GM19025 (cell line): ENCODE results near the gene ADISSP.
"Not testable (repeated sequence)": the region's sequence is repeated elsewhere in the genome, so short reads cannot be mapped to it uniquely, and the experiment has no call there.

Experiments
- ATAC-seq: cut with Tn5 transposase; IDR thresholded peaks from one replicate; pipeline ENCODE4 v1.9.1; 2021; ENCODE audit warnings: mild to moderate bottlenecking, low read depth, moderate library complexity; ENCODE audit not compliant: unreplicated experiment

ADISSP gene

GRCh38 chr20:3798373-3798768 lies 30.8 kb upstream of the ADISSP start:
- no peak for ATAC-seq

GRCh38 chr20:3797592-3798372 lies 30.2 kb upstream of the ADISSP start:
- ATAC-seq = no peak

GRCh38 chr20:3797226-3797545 lies 29.6 kb upstream of the ADISSP start:
- no peak for ATAC-seq

- no peak for ATAC-seq
These were observed 29.1 kb upstream of the ADISSP start for GRCh38 chr20:3796477-3797225.

- peak; percentile 55 for ATAC-seq
These were observed 28.2 kb upstream of the ADISSP start, which contains the start of gene CDC25B for GRCh38 chr20:3795511-3796468. Gene CDC25B (plus strand): TSS chr20:3796310. CDS start chr20:3796532, 222 bp downstream.

GRCh38 chr20:3794701-3795420 lies 27.3 kb upstream of the ADISSP start:
- no peak for ATAC-seq

GRCh38 chr20:3794168-3794567 lies 26.6 kb upstream of the ADISSP start:
- not testable (repeated sequence) for ATAC-seq

GRCh38 chr20:3789201-3789600 lies 21.6 kb upstream of the ADISSP start:
- ATAC-seq = not testable (repeated sequence)

GRCh38 chr20:3788685-3789155 lies 21.2 kb upstream of the ADISSP start:
- ATAC-seq = no peak

- no peak for ATAC-seq
These were observed 19.9 kb upstream of the ADISSP start for GRCh38 chr20:3787324-3788014.

GRCh38 chr20:3786665-3787323 lies 19.2 kb upstream of the ADISSP start, which contains the start of gene CENPB:
Gene CENPB (minus strand): TSS chr20:3786740. CDS start chr20:3786483, 257 bp downstream.
- ATAC-seq = peak; percentile 85

GRCh38 chr20:3786126-3786484 lies 18.6 kb upstream of the ADISSP start:
- peak; percentile 7 for ATAC-seq

GRCh38 chr20:3785240-3786125 lies 17.9 kb upstream of the ADISSP start:
- ATAC-seq = no peak

- no peak for ATAC-seq
These were observed 17.3 kb upstream of the ADISSP start for GRCh38 chr20:3784863-3785239.

GRCh38 chr20:3784216-3784853 lies 16.8 kb upstream of the ADISSP start:
- ATAC-seq = no peak

GRCh38 chr20:3783511-3784195 lies 16.1 kb upstream of the ADISSP start:
- no peak for ATAC-seq

- no peak for ATAC-seq
These were observed 15.5 kb upstream of the ADISSP start for GRCh38 chr20:3783068-3783489.
